ENCODE results near the gene LAIR1. TPM values are rescaled to one million over a fixed set of nuclear protein-coding genes. Genes with fewer than 3 reads are reported as not detected.
"Not testable (repeated sequence)": the region's sequence is repeated elsewhere in the genome, so short reads cannot be mapped to it uniquely, and the experiment has no call there.

Gene LAIR1
- total RNA-seq, 4 donors from 2014 or later: 7.6 to 23.4 (median 13.0) TPM

DNA sequence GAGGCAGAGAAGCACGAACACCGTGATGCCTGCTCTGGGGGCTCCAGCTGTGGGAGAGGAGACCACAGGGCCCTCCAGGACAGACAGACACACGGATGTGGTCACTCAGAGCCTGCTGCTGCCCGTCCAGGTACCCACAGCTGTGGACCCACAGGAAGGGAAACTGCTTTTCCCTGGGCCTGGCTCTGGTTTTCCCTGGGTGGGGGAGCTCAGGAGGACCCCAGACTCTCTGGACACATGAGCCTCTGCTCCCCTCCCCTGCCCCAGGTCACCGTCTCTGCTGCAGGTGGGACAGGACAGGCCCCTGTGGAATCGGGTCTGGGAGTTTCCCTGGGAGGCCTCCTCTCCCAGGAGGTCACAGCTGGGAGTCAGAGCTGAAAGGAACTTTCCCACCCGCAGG lies 33.1 kb downstream of the LAIR1 start:
- H3K36me3 ChIP-seq: no peaks in the 10 kb centered on the region
- no CpG with 5 or more reads among the region's 7 CpGs for WGBS
- TF ChIP-seq POLR2AphosphoS5 (IDR thresholded peaks at IDR 0.05): no peak
- TF ChIP-seq, protein P1, sequence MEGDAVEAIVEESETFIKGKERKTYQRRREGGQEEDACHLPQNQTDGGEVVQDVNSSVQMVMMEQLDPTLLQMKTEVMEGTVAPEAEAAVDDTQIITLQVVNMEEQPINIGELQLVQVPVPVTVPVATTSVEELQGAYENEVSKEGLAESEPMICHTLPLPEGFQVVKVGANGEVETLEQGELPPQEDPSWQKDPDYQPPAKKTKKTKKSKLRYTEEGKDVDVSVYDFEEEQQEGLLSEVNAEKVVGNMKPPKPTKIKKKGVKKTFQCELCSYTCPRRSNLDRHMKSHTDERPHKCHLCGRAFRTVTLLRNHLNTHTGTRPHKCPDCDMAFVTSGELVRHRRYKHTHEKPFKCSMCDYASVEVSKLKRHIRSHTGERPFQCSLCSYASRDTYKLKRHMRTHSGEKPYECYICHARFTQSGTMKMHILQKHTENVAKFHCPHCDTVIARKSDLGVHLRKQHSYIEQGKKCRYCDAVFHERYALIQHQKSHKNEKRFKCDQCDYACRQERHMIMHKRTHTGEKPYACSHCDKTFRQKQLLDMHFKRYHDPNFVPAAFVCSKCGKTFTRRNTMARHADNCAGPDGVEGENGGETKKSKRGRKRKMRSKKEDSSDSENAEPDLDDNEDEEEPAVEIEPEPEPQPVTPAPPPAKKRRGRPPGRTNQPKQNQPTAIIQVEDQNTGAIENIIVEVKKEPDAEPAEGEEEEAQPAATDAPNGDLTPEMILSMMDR (IDR thresholded peaks at IDR 0.05): no peak
- no peak for TF ChIP-seq POLR2A (IDR thresholded peaks at IDR 0.05; ENCODE audit: low read depth)
- TF ChIP-seq EP300 (IDR thresholded peaks at IDR 0.05): no peak
- no peak overlapping the region for H3K4me3 ChIP-seq
- H3K4me1 ChIP-seq: no peaks in the 10 kb centered on the region
- no peak overlapping the region for H3K27ac ChIP-seq (replicated peaks in 1 of 4)
- intact Hi-C loops (cut with DNase I): no loop called here
- no peaks in the 10 kb centered on the region for H3K9me3 ChIP-seq
- no peak for DNase-seq (ENCODE audit: extremely low spot score)
- peaks cover 0 to 30% (median 0%) of the 10 kb centered on the region in 4 donors for H3K27me3 ChIP-seq

DNA sequence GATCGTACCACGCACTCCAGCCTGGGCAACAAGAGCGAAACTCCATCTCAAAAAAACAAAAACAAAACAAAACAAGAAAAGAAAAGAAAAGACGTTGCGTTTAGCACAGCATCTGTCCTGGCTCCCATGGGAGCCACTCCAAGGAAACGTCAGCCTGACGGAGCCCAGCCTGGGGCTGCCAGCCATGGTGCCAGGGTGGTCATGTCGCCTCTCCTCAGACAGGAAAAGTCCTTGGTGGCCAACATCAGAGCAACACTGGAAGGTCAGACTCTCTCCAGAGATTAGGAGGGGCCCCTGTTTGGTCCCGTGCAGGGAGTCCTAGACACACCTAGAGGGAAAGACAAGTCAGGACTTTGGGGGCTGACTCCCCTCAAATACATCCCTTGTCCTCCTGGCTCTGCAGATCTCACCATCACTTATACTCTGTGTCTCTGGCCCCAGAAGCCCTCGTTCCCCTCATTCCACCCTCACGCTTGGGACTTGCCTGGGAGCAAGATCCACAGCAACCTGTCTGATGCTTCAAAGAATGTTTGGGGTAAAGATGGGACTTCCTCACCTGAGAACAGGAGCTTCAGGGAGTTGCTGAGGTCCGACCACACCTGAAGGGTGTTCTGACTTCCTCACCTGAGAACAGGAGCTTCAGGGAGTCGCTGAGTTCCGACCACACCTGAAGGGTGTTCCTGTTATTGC lies 35.1 kb downstream of the LAIR1 start:
- WGBS: 78% methylated on average over 14 of the region's 14 CpGs

DNA sequence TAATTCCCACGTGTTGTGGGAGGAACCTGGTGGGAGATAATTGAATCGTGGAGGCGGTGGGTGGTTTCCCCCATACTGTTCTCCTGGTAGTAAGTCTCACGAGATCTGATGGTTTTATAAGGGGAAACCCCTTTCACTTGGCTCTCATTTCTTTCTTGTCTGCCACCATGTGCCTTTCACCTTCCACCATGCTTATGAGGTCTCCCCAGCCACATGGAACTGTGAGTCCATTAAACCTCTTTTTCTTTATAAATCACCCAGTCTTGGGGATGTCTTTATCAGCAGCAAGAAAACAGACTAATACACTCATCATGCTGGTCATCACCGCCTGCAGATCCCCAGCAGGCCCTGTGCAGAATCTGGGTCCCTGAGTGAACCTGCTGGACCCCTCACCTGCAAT lies 36.0 kb downstream of the LAIR1 start:
- H3K9me3 ChIP-seq; intact Hi-C loops (cut with DNase I); H3K36me3 ChIP-seq; H3K4me3 ChIP-seq; DNase-seq (ENCODE audit: extremely low spot score); H3K27ac ChIP-seq (replicated peaks in 1 of 4); H3K4me1 ChIP-seq: not testable (repeated sequence)
- 72% methylated on average over 5 of the region's 5 CpGs for WGBS
- peaks cover 0 to 31% (median 0%) of the 10 kb centered on the region in 4 donors for H3K27me3 ChIP-seq

More for the DNA sequence above, 35.1 kb downstream of the LAIR1 start:
- Histone ChIP-seq H3K4me3 (no peak overlapping the region), H3K4me1 (no peaks in the 10 kb centered on the region), H3K9me3 (no peaks in the 10 kb centered on the region), H3K27me3 (peaks cover 0 to 25% (median 0%) of the 10 kb centered on the region in 4 donors), H3K36me3 (no peaks in the 10 kb centered on the region), H3K27ac (replicated peaks in 1 of 4) (no peak overlapping the region)
- TF ChIP-seq, protein P1 (IDR thresholded peaks at IDR 0.05): no peak
- TF ChIP-seq EP300 (IDR thresholded peaks at IDR 0.05) (no peak), POLR2AphosphoS5 (IDR thresholded peaks at IDR 0.05) (no peak), POLR2A (IDR thresholded peaks at IDR 0.05; ENCODE audit: low read depth) (no peak)
- intact Hi-C loops (cut with DNase I): no loop called here
- DNase-seq (ENCODE audit: extremely low spot score): no peak

DNA sequence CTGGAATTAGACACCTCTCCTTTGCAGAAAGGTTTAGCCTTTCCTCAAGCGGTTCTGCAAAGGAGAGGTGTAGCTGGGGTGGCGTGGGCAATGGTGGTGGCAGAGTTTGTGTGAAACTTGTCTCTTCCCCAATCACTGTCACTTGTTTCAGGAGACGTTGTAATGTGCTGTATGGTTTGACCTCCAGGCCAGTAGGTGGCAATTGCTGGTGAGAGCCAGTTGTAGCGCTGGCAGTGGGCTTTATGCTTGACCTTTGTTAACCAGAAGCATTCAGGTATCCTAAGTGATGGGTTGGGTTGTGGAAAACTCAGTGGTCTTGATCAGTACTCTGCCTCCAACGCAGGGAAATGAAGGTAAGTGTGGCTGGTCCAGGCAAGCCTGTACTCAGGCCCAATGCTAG lies 39.1 kb downstream of the LAIR1 start:
- no peaks in the 10 kb centered on the region for H3K9me3 ChIP-seq
- no peaks in the 10 kb centered on the region for H3K4me1 ChIP-seq
- no peaks in the 10 kb centered on the region for H3K36me3 ChIP-seq
- TF ChIP-seq EP300 (IDR thresholded peaks at IDR 0.05): no peak
- TF ChIP-seq, protein P1 (IDR thresholded peaks at IDR 0.05): no peak
- TF ChIP-seq POLR2AphosphoS5 (IDR thresholded peaks at IDR 0.05): no peak
- TF ChIP-seq POLR2A (IDR thresholded peaks at IDR 0.05; ENCODE audit: low read depth): no peak
- H3K4me3 ChIP-seq: no peak overlapping the region
- intact Hi-C loops (cut with DNase I): no loop called here
- H3K27me3 ChIP-seq: peaks cover 0 to 30% (median 0%) of the 10 kb centered on the region in 4 donors
- no peak overlapping the region for H3K27ac ChIP-seq (replicated peaks in 1 of 4)
- no peak for DNase-seq (ENCODE audit: extremely low spot score)
- WGBS: 70% methylated on average over 5 of the region's 5 CpGs

DNA sequence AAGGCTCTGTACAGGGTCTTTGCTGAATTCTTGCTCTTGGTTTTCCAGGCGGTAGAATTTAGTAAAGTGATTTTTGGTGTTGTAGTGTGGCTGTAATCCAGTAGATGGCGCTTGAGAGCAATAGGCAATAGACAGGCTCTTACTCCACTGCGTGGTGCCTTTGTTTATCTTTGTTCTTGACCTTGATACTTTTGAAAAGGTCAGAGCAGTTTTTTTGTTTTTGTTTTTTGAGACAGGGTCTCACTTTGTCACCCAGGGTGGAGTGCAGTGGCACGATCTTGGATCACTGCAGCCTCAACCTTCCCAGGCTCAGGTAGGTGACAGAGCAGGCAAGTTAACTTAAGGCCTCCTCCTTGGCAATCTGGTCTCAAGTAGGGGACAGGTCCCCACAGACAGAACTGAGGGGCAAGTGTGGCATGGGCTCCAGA lies 39.5 kb downstream of the LAIR1 start:
- Histone ChIP-seq H3K27me3 (peaks cover 0 to 33% (median 0%) of the 10 kb centered on the region in 4 donors), H3K4me3 (no peak overlapping the region), H3K4me1 (no peaks in the 10 kb centered on the region), H3K36me3 (no peaks in the 10 kb centered on the region), H3K9me3 (no peaks in the 10 kb centered on the region), H3K27ac (replicated peaks in 1 of 4) (no peak overlapping the region)
- WGBS: 4% methylated on average over 4 of the region's 4 CpGs
- no peak for DNase-seq (ENCODE audit: extremely low spot score)
- no peak for TF ChIP-seq POLR2AphosphoS5 (IDR thresholded peaks at IDR 0.05)
- TF ChIP-seq, protein P1 (IDR thresholded peaks at IDR 0.05): peak; percentile 56 to 80 (median 57)
- intact Hi-C loops (cut with DNase I): no loop called here
